HUES48 (cell line): ENCODE measurements around the gene CD52.

Source experiments
- H3K27ac ChIP-seq: one replicate; pipeline ENCODE4 v1.7.0; 2013; ENCODE audit warnings: low read depth, low read length, inconsistent platforms
- H3K27me3 ChIP-seq: 2 replicates; pipeline ENCODE4 v1.6.1; 2013; ENCODE audit warnings: mild to moderate bottlenecking, low read length; ENCODE audit not compliant: control insufficient read depth, insufficient read depth
- H3K36me3 ChIP-seq: 2 replicates; pipeline ENCODE4 v1.6.1; 2013; ENCODE audit warnings: low read length; ENCODE audit not compliant: control insufficient read depth, insufficient read depth
- H3K4me1 ChIP-seq: 2 replicates; pipeline ENCODE4 v1.6.1; 2013; ENCODE audit warnings: mild to moderate bottlenecking, low read length; ENCODE audit not compliant: control insufficient read depth, insufficient read depth
- H3K4me3 ChIP-seq: 2 replicates; pipeline ENCODE4 v1.5.1; 2013; ENCODE audit warnings: mild to moderate bottlenecking, low read depth, low read length
- H3K9ac ChIP-seq: 2 replicates; pipeline ENCODE4 v1.6.1; 2013; ENCODE audit warnings: mild to moderate bottlenecking, low read depth, low read length, moderate library complexity
- H3K9me3 ChIP-seq: 2 replicates; pipeline ENCODE4 v1.6.1; 2013; ENCODE audit warnings: low read length; ENCODE audit not compliant: control insufficient read depth, insufficient read depth

The CD52 gene

DNA sequence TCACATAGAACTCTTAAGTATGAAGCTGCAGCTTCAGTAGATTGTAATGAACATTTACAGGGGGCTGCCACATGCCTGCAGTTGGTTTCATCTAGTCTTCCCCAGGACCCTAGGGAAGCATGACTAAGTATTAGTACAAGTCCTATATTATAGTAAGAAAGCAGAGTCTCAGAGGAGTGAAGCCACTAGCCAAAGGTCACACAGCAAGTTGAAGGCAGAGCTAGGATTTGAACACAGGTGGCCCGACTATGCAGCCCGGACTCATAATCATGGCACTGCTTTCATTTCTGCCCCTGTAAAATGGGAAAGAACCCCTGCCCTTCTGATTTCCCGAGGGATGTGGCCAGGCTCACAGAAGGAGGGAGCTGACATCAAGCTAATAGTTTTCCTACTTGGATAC lies 44.6 kb downstream of the CD52 start:
- Histone ChIP-seq H3K27me3 (peaks cover 53% of the 10 kb centered on the region), H3K9ac (no peak overlapping the region), H3K4me3 (no peak overlapping the region), H3K9me3 (no peaks in the 10 kb centered on the region), H3K36me3 (no peaks in the 10 kb centered on the region), H3K4me1 (peaks cover 17% of the 10 kb centered on the region), H3K27ac (no peak overlapping the region)

DNA sequence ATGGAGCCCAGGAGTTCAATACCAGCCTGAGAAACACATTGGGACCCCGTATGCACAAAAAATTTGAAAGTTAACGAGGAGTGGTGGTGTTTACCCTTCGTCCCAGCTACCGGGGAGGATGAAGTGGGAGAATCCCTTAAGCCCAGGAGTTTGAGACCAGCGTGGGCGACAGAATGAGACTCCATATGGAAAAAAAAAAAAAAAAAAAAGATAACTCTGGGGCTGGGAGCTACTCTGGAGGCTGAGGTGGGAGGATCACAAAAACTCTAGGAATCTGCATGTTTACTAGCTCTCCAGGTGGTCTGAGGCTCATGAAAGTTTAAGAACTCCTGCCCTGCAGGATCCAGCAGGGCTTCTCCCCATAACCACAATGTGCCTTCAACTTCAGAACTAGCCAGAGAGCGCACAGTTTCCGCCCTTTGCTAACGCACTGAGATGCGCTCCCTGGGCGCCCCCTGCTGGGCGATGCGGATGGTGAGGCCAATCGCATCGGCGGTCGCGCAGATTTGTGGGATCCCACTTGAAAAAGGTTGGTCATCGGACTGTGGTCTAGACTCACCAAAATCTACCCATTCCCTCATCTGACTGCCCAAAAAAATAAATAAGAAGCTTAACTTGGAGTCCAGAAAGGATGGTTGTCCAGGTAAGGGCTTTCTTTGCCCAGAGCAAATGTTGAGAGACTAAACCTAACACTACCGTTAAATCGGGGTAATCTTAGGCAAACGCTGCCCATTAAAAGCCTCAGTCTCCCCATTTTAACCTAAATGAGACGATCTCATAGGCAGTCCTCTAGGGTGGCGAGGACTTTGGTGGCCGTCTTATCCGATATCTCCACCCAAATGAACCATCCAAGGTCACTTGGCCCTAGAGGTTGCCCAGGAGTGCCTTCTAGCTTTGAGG lies 46.0 kb downstream of the CD52 start:
- Histone ChIP-seq H3K27ac (no peak overlapping the region), H3K4me3 (no peak overlapping the region), H3K9me3 (no peaks in the 10 kb centered on the region), H3K27me3 (peaks cover 51% of the 10 kb centered on the region), H3K9ac (no peak overlapping the region), H3K36me3 (no peaks in the 10 kb centered on the region), H3K4me1 (peaks cover 14% of the 10 kb centered on the region)

GRCh38 chr1:26364956-26365355 lies 47.2 kb downstream of the CD52 start:
- H3K27me3 ChIP-seq, result peaks cover 40% of the 10 kb centered on the region
- peaks cover 9% of the 10 kb centered on the region for H3K4me1 ChIP-seq
- no peak overlapping the region for H3K9ac ChIP-seq

GRCh38 chr1:26367441-26367840 lies 49.7 kb downstream of the CD52 start:
- H3K4me1 ChIP-seq, result peaks cover 3% of the 10 kb centered on the region; the same call in 1 of the 2 replicates
- no peaks in the 10 kb centered on the region for H3K36me3 ChIP-seq
- H3K9me3 ChIP-seq, result no peaks in the 10 kb centered on the region
- H3K4me3 ChIP-seq, result no peak overlapping the region
- peaks cover 20% of the 10 kb centered on the region for H3K27me3 ChIP-seq
- no peak overlapping the region for H3K9ac ChIP-seq
- H3K27ac ChIP-seq, result no peak overlapping the region

More at GRCh38 chr1:26364956-26365355, 47.2 kb downstream of the CD52 start:
- no peaks in the 10 kb centered on the region for H3K36me3 ChIP-seq
- H3K27ac ChIP-seq, result no peak overlapping the region
- H3K4me3 ChIP-seq, result no peak overlapping the region
- no peaks in the 10 kb centered on the region for H3K9me3 ChIP-seq

DNA sequence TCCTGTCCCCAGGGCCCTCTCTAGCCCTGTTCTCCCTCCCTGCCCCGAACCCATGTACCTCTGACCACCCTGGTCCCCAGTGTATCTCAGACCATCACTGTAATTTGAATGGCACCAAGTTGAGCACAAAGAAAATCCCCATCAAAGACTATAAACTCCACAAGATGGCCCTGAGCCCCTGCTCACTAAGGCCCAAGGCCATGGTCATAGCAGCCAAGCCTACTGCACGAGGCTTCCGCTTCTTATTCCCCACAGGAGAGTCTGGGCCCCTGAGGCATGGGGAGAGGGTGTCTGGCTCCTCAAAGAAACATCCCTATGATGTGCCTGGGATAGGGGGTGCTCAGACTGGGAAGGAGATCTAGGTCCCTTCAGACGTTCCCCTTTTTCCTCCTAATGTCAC lies 50.2 kb downstream of the CD52 start:
- Histone ChIP-seq H3K4me3 (no peak overlapping the region), H3K27ac (no peak overlapping the region), H3K9ac (no peak overlapping the region), H3K27me3 (peaks cover 14% of the 10 kb centered on the region), H3K36me3 (no peaks in the 10 kb centered on the region), H3K9me3 (no peaks in the 10 kb centered on the region), H3K4me1 (peaks cover 3% of the 10 kb centered on the region; the same call in 1 of the 2 replicates)

DNA sequence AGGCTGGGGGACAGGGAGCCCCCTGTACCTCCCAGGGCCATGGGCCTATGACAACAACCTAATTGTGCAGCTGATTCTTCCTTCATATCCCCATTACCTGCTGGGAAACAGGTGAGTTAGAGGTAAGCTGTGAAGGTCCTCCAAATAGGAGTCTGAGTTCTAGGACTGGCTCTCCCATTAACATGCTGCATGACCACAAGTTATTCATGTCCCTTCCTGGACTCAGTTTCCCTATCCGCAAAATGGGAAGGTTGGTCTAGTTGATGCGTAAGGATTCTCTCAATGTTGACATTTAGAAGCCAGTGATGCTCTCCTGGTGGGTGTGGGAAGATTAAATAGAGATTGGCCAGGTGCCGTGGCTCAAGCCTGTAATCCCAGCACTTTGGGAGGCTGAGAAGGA lies 50.7 kb downstream of the CD52 start:
- Histone ChIP-seq H3K9me3 (no peaks in the 10 kb centered on the region), H3K9ac (no peak overlapping the region), H3K27me3 (peaks cover 11% of the 10 kb centered on the region), H3K36me3 (no peaks in the 10 kb centered on the region), H3K4me1 (peaks cover 3% of the 10 kb centered on the region; the same call in 1 of the 2 replicates), H3K27ac (no peak overlapping the region), H3K4me3 (no peak overlapping the region)
